Calu3 (cell line): ENCODE data around the gene TAAR8. TPM values are rescaled to one million over a fixed set of nuclear protein-coding genes. Genes with fewer than 3 reads are reported as not detected.

Experiments used
- total RNA-seq: library from RNA; stranded (reverse); gene quantifications from 2 replicates; pipeline ENCODE4 v1.2.3, GENCODE V29; 2022

The TAAR8 gene
- total RNA-seq, 1 experiment from 2014 or later, result not detected

Other genes with a start within 250 kb of the TAAR8 start
- 13.2 and 13.6 TPM in 2 replicates for gene MOXD1, start 151.2 kb upstream of the TAAR8 start, total RNA-seq
- 66.8 and 73.2 TPM in 2 replicates for gene STX7, start 39.6 kb upstream of the TAAR8 start, total RNA-seq
- gene TAAR9, start 14.4 kb upstream of the TAAR8 start, total RNA-seq, result not detected in 2 replicates
- not detected in 2 replicates for gene TAAR6, start 17.6 kb downstream of the TAAR8 start, total RNA-seq
- not detected in 2 replicates for gene TAAR5, start 37.1 kb downstream of the TAAR8 start, total RNA-seq
- not detected in 2 replicates for gene TAAR2, start 71.6 kb downstream of the TAAR8 start, total RNA-seq
- gene TAAR1, start 106.5 kb downstream of the TAAR8 start, total RNA-seq, result not detected in 2 replicates
- 12.4 and 13.3 TPM in 2 replicates for gene VNN1, start 161.4 kb downstream of the TAAR8 start, total RNA-seq
- 18.1 and 21.5 TPM in 2 replicates for gene VNN2, start 205.2 kb downstream of the TAAR8 start, total RNA-seq
- gene SLC18B1, start 246.0 kb downstream of the TAAR8 start, total RNA-seq, result 23.9 and 25.9 TPM in 2 replicates